ENCODE results near the gene RHOB. TPM values are rescaled to one million over a fixed set of nuclear protein-coding genes. Genes with fewer than 3 reads are reported as not detected.
A peak's percentile ranks its signal among the peaks of the same experiment; 100 is the strongest.
"Not testable (repeated sequence)": the region's sequence is repeated elsewhere in the genome, so short reads cannot be mapped to it uniquely, and the experiment has no call there.

Gene RHOB
- total RNA-seq, 1 donor, result 142 TPM

DNA sequence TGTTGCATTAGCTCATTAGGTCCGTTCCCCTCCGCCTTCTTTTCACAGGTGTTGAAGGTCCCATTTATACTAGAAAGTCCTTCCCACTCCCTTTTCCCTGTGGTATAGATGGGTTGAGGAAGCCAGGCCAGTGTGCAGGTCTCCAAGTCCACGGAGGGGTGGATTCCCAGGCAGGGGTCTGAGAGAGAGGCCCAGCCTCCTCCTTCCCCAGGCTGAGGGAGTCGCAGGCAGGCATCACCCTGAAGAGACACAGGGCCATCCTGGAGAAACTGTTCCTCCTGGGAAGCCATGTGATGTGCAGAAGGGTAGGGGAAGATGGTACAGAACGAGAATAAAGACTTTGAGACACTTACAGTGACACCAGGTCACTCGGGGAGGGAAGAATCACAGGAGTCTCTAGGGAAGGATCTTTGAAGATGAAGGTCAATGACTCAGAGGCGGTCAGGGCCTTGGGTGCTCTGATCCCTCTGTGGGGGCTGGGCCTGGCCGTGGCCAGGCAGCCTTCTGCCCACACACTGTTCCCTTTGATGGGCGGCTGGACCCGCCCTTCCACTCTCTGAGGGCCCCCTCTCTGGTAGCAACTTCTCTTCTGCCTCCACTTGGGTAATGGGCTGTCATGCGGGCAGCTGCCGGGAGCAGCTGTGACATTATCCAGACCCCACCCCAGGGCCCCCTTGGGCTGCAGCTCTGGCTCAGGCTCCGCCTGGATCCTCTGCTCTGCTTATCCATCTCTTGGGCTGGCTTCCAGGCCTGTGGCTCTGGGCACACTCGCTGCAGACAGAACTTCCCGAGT is 45.1 kb downstream of the RHOB start:
- DNase-seq (ENCODE audit: low read depth), result peak; percentile 86
- TF ChIP-seq, protein P1, sequence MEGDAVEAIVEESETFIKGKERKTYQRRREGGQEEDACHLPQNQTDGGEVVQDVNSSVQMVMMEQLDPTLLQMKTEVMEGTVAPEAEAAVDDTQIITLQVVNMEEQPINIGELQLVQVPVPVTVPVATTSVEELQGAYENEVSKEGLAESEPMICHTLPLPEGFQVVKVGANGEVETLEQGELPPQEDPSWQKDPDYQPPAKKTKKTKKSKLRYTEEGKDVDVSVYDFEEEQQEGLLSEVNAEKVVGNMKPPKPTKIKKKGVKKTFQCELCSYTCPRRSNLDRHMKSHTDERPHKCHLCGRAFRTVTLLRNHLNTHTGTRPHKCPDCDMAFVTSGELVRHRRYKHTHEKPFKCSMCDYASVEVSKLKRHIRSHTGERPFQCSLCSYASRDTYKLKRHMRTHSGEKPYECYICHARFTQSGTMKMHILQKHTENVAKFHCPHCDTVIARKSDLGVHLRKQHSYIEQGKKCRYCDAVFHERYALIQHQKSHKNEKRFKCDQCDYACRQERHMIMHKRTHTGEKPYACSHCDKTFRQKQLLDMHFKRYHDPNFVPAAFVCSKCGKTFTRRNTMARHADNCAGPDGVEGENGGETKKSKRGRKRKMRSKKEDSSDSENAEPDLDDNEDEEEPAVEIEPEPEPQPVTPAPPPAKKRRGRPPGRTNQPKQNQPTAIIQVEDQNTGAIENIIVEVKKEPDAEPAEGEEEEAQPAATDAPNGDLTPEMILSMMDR (IDR thresholded peaks at IDR 0.05; ENCODE audit: insufficient read depth, low read depth, low read length), result no peak
- no peak overlapping the region for H3K4me3 ChIP-seq (ENCODE audit: low read depth, low read length)

DNA sequence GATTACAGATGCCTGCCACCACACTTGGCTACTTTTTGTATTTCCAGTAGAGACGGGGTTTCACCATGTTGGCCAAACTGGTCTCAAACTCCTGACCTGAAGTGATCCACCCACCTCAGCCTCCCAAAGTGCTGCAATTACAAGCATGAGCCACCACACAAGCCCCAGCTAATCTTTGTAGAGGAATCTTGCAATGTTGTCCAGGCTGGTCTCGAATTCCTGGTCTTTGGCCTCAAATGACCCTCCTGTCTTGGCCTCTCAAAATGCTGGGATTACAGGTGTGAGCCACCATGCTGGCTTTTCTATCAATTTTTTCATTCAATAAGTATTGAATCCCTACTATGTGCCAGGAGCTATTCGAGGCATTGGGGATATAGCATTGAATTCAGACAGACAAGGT is 46.2 kb downstream of the RHOB start:
- DNase-seq (ENCODE audit: low read depth); H3K4me3 ChIP-seq (ENCODE audit: low read depth, low read length): not testable (repeated sequence)

DNA sequence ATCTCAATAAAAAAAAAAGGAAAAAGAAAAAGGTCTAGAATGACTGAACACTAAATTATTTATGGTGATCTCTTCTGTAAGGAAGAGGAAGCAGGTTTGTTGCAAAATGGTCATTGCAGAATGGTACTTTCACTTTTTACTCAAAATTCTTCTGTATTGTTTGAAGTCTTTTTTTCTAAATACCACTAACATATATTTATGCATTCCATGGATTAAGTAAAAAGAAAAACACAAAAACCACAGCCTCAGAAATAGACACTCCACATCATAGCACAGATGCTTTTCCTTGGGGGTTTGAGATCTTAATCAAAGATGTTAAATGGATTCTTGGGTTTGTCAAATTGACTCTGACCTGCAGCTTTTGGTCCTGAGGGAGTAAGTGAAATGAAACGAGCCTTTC is 47.4 kb downstream of the RHOB start:
- TF ChIP-seq, protein P1 (IDR thresholded peaks at IDR 0.05; ENCODE audit: insufficient read depth, low read depth, low read length), result no peak
- peak; percentile 90 for DNase-seq (ENCODE audit: low read depth)
- no peak overlapping the region for H3K4me3 ChIP-seq (ENCODE audit: low read depth, low read length)

DNA sequence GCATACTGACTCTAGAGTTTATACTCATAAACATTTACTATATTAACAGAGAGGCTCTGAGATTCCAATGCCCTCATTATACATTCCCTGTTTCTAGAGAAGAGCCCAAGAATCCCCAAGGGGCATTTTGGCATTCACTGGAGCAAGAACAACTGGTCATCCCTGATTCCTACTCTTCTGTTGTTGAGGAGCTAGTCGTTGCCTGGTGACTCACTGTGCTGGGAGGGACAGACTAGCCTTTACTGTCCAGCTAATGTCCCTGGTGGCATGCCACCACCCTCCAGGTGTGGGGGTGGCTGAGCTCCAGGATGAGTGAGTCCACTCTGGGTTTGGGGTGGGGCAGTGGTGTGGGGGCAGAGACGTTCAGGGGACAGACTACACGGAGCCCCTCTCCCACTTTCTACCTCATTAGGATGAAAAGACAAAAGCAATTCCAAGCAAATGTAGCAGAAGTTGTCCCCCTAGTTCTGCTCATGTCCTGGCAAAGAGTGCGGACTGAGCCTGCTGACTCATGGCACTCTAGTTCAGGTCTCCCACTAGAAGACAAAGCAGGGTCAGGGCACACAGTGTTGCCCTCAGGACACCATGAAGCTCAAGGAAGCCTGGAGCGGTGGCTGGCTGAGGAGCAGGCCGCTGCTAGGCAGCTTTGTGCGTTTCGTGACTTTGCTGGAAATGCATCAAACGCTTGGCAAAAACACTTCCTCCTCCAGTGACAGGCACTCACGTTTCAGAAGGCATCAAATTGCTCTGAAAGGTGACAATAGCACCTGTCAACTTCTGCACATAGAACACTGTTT is 49.4 kb downstream of the RHOB start:
- DNase-seq (ENCODE audit: low read depth), result peak; percentile 49
- TF ChIP-seq, protein P1 (IDR thresholded peaks at IDR 0.05; ENCODE audit: insufficient read depth, low read depth, low read length), result no peak
- H3K4me3 ChIP-seq (ENCODE audit: low read depth, low read length), result no peak overlapping the region

DNA sequence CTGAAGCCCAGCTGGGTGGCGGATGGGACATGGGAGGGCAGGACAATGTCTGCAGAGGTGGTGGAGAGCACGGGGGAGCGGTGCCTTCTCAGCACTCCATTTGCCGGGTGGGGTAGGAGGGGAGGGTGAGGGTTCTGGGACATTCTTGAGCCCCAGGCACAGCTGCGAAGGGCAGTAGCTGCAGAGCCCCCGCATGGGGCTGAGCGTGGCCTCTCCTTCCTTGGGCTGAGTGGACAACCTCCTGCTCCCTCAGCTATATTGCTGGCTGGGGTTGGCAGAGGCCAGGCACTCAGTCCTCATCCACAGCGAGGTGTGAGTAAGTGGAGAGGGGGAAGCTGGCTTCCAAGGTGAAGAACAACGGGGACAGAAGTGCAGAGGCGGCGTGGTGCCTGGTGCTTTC is 50.1 kb downstream of the RHOB start:
- no peak overlapping the region for H3K4me3 ChIP-seq (ENCODE audit: low read depth, low read length)
- TF ChIP-seq, protein P1 (IDR thresholded peaks at IDR 0.05; ENCODE audit: insufficient read depth, low read depth, low read length), result no peak
- no peak for DNase-seq (ENCODE audit: low read depth)

Small RNA genes lying within 50 kb of the gene (small RNA-seq; reads per million reads assigned to genes)
- gene RF00019 (not detected), gene RNA5SP86 (not detected)

Other genes with a start within 250 kb of the RHOB start
- 68.0 and 110 TPM in 2 replicates for gene SDC1, start 221.9 kb upstream of the RHOB start, total RNA-seq
- 33.5 and 56.1 TPM in 2 replicates for gene PUM2, start 96.2 kb upstream of the RHOB start, total RNA-seq
- gene HS1BP3, start 204.0 kb downstream of the RHOB start, total RNA-seq, result 25.9 and 30.3 TPM in 2 replicates
- 12.1 and 12.2 TPM in 2 replicates for gene GDF7, start 220.1 kb downstream of the RHOB start, total RNA-seq

Measured in fibroblast of villous mesenchyme (primary cell).